Measurements from ENCODE around the gene STK32C.

STK32C gene

GRCh38 chr10:132199268-132199853 lies 108.4 kb downstream of the STK32C start:
- no peak for DNase-seq (ENCODE audit: low read depth in 2 of 2)

- no peak for DNase-seq (ENCODE audit: low read depth in 2 of 2)
Measured at GRCh38 chr10:132198381-132199181, 109.2 kb downstream of the STK32C start.

- no peak for DNase-seq (ENCODE audit: low read depth in 2 of 2)
Measured at GRCh38 chr10:132198068-132198370, 109.7 kb downstream of the STK32C start.

- DNase-seq (ENCODE audit: low read depth in 2 of 2), result no peak
Measured at GRCh38 chr10:132197271-132198067, 110.3 kb downstream of the STK32C start.

GRCh38 chr10:132196178-132197113 lies 111.3 kb downstream of the STK32C start:
- no peak for DNase-seq (ENCODE audit: low read depth in 2 of 2)

- no peak for DNase-seq (ENCODE audit: low read depth in 2 of 2)
Measured at GRCh38 chr10:132195366-132196075, 112.2 kb downstream of the STK32C start.

- no peak for DNase-seq (ENCODE audit: low read depth in 2 of 2)
Measured at GRCh38 chr10:132194726-132195125, 113.0 kb downstream of the STK32C start.

- DNase-seq (ENCODE audit: low read depth in 2 of 2), result no peak
Measured at GRCh38 chr10:132193907-132194552, 113.7 kb downstream of the STK32C start.

GRCh38 chr10:132192991-132193665 lies 114.6 kb downstream of the STK32C start:
- DNase-seq (ENCODE audit: low read depth in 2 of 2), result no peak

- DNase-seq (ENCODE audit: low read depth in 2 of 2), result no peak
Measured at GRCh38 chr10:132192076-132192975, 115.4 kb downstream of the STK32C start.

- no peak for DNase-seq (ENCODE audit: low read depth in 2 of 2)
Measured at GRCh38 chr10:132189810-132190422, 117.8 kb downstream of the STK32C start.

- no peak for DNase-seq (ENCODE audit: low read depth in 2 of 2)
Measured at GRCh38 chr10:132189016-132189415, 118.7 kb downstream of the STK32C start.

- DNase-seq (ENCODE audit: low read depth in 2 of 2), result no peak
Measured at GRCh38 chr10:132188331-132188730, 119.4 kb downstream of the STK32C start.

- no peak for DNase-seq (ENCODE audit: low read depth in 2 of 2)
Measured at GRCh38 chr10:132187430-132188138, 120.2 kb downstream of the STK32C start.

- DNase-seq (ENCODE audit: low read depth in 2 of 2), result no peak
Measured at GRCh38 chr10:132186488-132187429, 121.0 kb downstream of the STK32C start, which contains the start of gene DPYSL4. DPYSL4 (plus strand) TSS chr10:132186948; CDS start chr10:132187064, 116 bp downstream.
